ENCODE results near the gene EXOC2.
"Not testable (repeated sequence)": the region's sequence is repeated elsewhere in the genome, so short reads cannot be mapped to it uniquely, and the experiment has no call there.

The EXOC2 gene

GRCh38 chr6:701700-702479 lies 9.0 kb upstream of the EXOC2 start:
- no peaks in the 10 kb centered on the region for H3K4me1 ChIP-seq (ENCODE audit: control insufficient read depth in 5 of 5, insufficient read depth in 5 of 5, low read length in 5 of 5)
- H3K9ac ChIP-seq (ENCODE audit: low read length in 5 of 5), result no peak overlapping the region
- no peaks in the 10 kb centered on the region for H3K9me3 ChIP-seq (ENCODE audit: control insufficient read depth in 5 of 5, low read length in 5 of 5)
- H3K36me3 ChIP-seq (ENCODE audit: control insufficient read depth in 5 of 5, insufficient read depth in 5 of 5, low read length in 5 of 5), result no peaks in the 10 kb centered on the region
- H3K27ac ChIP-seq (ENCODE audit: low read depth, low read length), result no peak overlapping the region
- no peak overlapping the region for H3K4me3 ChIP-seq (ENCODE audit: low read depth in 1 of 5, low read length in 5 of 5)
- peaks cover 3 to 7% (median 3%) of the 10 kb centered on the region in 5 donors for H3K27me3 ChIP-seq (ENCODE audit: control insufficient read depth in 5 of 5, insufficient read depth in 4 of 5, low read length in 5 of 5)

DNA sequence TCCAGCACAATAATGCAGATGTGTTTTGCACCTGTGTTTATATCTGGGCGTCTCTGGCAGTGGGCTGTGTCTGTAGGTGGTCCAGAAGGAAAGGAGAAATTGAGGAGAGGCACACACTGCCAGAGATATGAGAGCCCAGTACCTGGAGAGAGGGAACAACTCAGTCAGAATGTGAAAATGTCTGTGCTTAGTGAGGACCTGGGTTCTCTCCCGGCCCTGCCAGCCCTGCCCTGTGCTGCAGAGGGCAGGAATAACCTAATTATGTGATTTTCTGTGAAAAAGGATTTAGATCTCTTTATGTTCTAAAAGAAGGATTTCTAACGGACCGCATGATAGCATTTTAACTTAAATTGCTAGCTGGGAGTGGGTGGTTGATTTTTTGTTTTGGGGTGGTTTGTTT lies 8.3 kb upstream of the EXOC2 start:
- Histone ChIP-seq H3K9me3 (ENCODE audit: control insufficient read depth in 5 of 5, low read length in 5 of 5) (no peaks in the 10 kb centered on the region), H3K36me3 (ENCODE audit: control insufficient read depth in 5 of 5, insufficient read depth in 5 of 5, low read length in 5 of 5) (no peaks in the 10 kb centered on the region), H3K4me3 (ENCODE audit: low read depth in 1 of 5, low read length in 5 of 5) (no peak overlapping the region), H3K27ac (ENCODE audit: low read depth, low read length) (no peak overlapping the region), H3K9ac (ENCODE audit: low read length in 5 of 5) (no peak overlapping the region), H3K27me3 (ENCODE audit: control insufficient read depth in 5 of 5, insufficient read depth in 4 of 5, low read length in 5 of 5) (peaks cover 0 to 4% (median 2%) of the 10 kb centered on the region in 5 donors), H3K4me1 (ENCODE audit: control insufficient read depth in 5 of 5, insufficient read depth in 5 of 5, low read length in 5 of 5) (no peaks in the 10 kb centered on the region)

DNA sequence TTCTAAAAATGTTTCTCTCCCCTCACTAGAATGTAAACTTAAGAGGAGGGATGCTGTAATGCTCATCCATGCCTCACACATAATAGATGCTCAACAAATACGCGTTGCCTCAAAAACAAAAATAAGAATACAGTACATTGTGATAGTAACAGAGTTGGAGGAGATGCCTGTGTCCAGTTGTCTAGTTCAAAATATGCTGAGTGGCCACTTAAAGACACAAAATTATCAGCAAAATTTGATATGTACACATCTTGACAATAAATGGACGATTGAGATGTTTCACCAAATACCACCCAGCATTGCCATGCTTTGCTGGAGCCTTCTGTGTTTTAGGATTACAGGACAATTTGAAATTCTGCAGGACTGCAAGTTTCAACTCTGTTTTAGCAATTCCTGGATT lies 7.6 kb upstream of the EXOC2 start:
- Histone ChIP-seq H3K4me1 (ENCODE audit: control insufficient read depth in 5 of 5, insufficient read depth in 5 of 5, low read length in 5 of 5) (no peaks in the 10 kb centered on the region), H3K27ac (ENCODE audit: low read depth, low read length) (no peak overlapping the region), H3K36me3 (ENCODE audit: control insufficient read depth in 5 of 5, insufficient read depth in 5 of 5, low read length in 5 of 5) (no peaks in the 10 kb centered on the region), H3K4me3 (ENCODE audit: low read depth in 1 of 5, low read length in 5 of 5) (no peak overlapping the region), H3K9me3 (ENCODE audit: control insufficient read depth in 5 of 5, low read length in 5 of 5) (no peaks in the 10 kb centered on the region), H3K9ac (ENCODE audit: low read length in 5 of 5) (no peak overlapping the region), H3K27me3 (ENCODE audit: control insufficient read depth in 5 of 5, insufficient read depth in 4 of 5, low read length in 5 of 5) (peaks cover 0 to 4% (median 2%) of the 10 kb centered on the region in 5 donors)

DNA sequence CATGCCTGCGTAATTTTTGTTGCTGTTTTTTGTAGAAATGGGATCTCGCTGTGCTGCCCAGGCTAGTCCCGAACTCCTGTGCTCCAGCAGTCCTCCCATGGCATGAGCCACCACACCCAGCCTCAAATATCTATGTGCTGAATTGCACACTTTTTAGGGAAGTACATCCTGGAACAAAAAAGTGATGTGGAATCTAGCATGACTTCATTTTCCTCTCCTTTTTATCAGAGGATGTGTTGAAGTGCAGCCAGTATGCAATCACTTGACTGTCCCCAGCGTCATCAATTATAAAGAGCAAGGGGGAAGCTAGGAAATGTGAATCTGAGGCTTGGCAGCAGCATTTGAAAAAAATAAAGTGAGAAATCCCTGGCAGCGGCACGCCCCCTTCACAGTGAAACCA lies 6.4 kb upstream of the EXOC2 start:
- H3K9ac ChIP-seq (ENCODE audit: low read length in 5 of 5), result no peak overlapping the region
- H3K27me3 ChIP-seq (ENCODE audit: control insufficient read depth in 5 of 5, insufficient read depth in 4 of 5, low read length in 5 of 5), result peaks cover 0 to 4% (median 2%) of the 10 kb centered on the region in 5 donors
- no peak overlapping the region for H3K4me3 ChIP-seq (ENCODE audit: low read depth in 1 of 5, low read length in 5 of 5)
- no peaks in the 10 kb centered on the region for H3K36me3 ChIP-seq (ENCODE audit: control insufficient read depth in 5 of 5, insufficient read depth in 5 of 5, low read length in 5 of 5)
- H3K4me1 ChIP-seq (ENCODE audit: control insufficient read depth in 5 of 5, insufficient read depth in 5 of 5, low read length in 5 of 5), result no peaks in the 10 kb centered on the region
- H3K27ac ChIP-seq (ENCODE audit: low read depth, low read length), result no peak overlapping the region
- no peaks in the 10 kb centered on the region for H3K9me3 ChIP-seq (ENCODE audit: control insufficient read depth in 5 of 5, low read length in 5 of 5)

DNA sequence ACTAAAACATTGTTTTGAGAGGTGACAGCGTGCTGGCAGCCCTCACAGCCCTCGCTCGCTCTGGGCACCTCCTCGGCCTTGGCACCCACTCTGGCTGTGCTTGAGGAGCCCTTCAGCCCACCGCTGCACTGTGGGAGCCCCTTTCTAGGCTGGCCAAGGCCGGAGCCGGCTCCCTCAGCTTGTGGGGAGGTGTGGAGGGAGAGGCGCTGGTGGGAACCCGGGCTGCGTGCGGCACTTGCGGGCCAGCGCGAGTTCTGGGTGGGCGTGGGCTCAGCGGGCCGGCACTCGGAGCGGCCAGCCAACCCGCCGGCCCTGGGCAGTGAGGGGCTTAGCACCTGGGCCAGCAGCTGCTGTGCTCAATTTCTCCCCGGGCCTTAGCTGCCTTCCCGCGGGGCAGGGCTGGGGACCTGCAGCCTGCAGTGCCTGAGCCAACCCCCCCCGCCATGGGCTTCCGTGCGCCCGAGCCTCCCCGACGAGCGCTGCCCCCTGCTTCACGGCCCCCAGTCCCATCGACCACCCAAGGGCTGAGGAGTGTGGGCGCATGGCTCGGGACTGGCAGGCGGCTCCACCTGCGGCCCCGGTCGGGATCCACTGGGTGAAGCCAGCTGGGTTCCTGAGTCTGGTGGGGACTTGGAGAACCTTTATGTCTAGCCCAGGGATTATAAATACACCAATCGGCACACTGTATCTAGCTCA lies 1.6 kb upstream of the EXOC2 start:
- H3K27ac ChIP-seq (ENCODE audit: low read depth, low read length); H3K36me3 ChIP-seq (ENCODE audit: control insufficient read depth in 5 of 5, insufficient read depth in 5 of 5, low read length in 5 of 5); H3K4me3 ChIP-seq (ENCODE audit: low read depth in 1 of 5, low read length in 5 of 5); H3K9me3 ChIP-seq (ENCODE audit: control insufficient read depth in 5 of 5, low read length in 5 of 5); H3K9ac ChIP-seq (ENCODE audit: low read length in 5 of 5); H3K27me3 ChIP-seq (ENCODE audit: control insufficient read depth in 5 of 5, insufficient read depth in 4 of 5, low read length in 5 of 5): not testable (repeated sequence)
- H3K4me1 ChIP-seq (ENCODE audit: control insufficient read depth in 5 of 5, insufficient read depth in 5 of 5, low read length in 5 of 5), result peaks cover 3 to 24% (median 18%) of the 10 kb centered on the region in 5 donors

- H3K27ac ChIP-seq (ENCODE audit: low read depth, low read length), result no peak overlapping the region
- H3K4me3 ChIP-seq (ENCODE audit: low read depth in 1 of 5, low read length in 5 of 5), result peak overlapping the region; percentile 89 to 99 (median 94)
- peaks cover 3 to 24% (median 18%) of the 10 kb centered on the region in 5 donors for H3K4me1 ChIP-seq (ENCODE audit: control insufficient read depth in 5 of 5, insufficient read depth in 5 of 5, low read length in 5 of 5)
- H3K36me3 ChIP-seq (ENCODE audit: control insufficient read depth in 5 of 5, insufficient read depth in 5 of 5, low read length in 5 of 5), result no peaks in the 10 kb centered on the region
- no peaks in the 10 kb centered on the region for H3K9me3 ChIP-seq (ENCODE audit: control insufficient read depth in 5 of 5, low read length in 5 of 5)
- H3K9ac ChIP-seq (ENCODE audit: low read length in 5 of 5), result peak overlapping the region in 1 of 5 donors; percentile 89
- H3K27me3 ChIP-seq (ENCODE audit: control insufficient read depth in 5 of 5, insufficient read depth in 4 of 5, low read length in 5 of 5), result peaks cover 0 to 4% (median under 1%) of the 10 kb centered on the region in 5 donors
These were observed 727 bp upstream of the EXOC2 start for GRCh38 chr6:693723-694009.

- Histone ChIP-seq H3K27ac (ENCODE audit: low read depth, low read length) (no peak overlapping the region), H3K27me3 (ENCODE audit: control insufficient read depth in 5 of 5, insufficient read depth in 4 of 5, low read length in 5 of 5) (no peaks in the 10 kb centered on the region), H3K4me1 (ENCODE audit: control insufficient read depth in 5 of 5, insufficient read depth in 5 of 5, low read length in 5 of 5) (peaks cover 3 to 24% (median 18%) of the 10 kb centered on the region in 5 donors), H3K4me3 (ENCODE audit: low read depth in 1 of 5, low read length in 5 of 5) (peak overlapping the region; percentile 93 to 99 (median 96)), H3K36me3 (ENCODE audit: control insufficient read depth in 5 of 5, insufficient read depth in 5 of 5, low read length in 5 of 5) (peaks cover 3 to 7% (median 4%) of the 10 kb centered on the region in 5 donors), H3K9ac (ENCODE audit: low read length in 5 of 5) (peak overlapping the region in 4 of 5 donors; percentile 77 to 89 (median 84)), H3K9me3 (ENCODE audit: control insufficient read depth in 5 of 5, low read length in 5 of 5) (no peaks in the 10 kb centered on the region)
These were observed 535 bp downstream of the EXOC2 start for GRCh38 chr6:692356-692851.

GRCh38 chr6:689223-689622 lies 3.7 kb downstream of the EXOC2 start:
- Histone ChIP-seq H3K36me3 (ENCODE audit: control insufficient read depth in 5 of 5, insufficient read depth in 5 of 5, low read length in 5 of 5) (peaks cover 3 to 7% (median 4%) of the 10 kb centered on the region in 5 donors), H3K9ac (ENCODE audit: low read length in 5 of 5) (no peak overlapping the region), H3K27ac (ENCODE audit: low read depth, low read length) (no peak overlapping the region), H3K4me1 (ENCODE audit: control insufficient read depth in 5 of 5, insufficient read depth in 5 of 5, low read length in 5 of 5) (peaks cover 3 to 27% (median 22%) of the 10 kb centered on the region in 5 donors), H3K4me3 (ENCODE audit: low read depth in 1 of 5, low read length in 5 of 5) (no peak overlapping the region), H3K9me3 (ENCODE audit: control insufficient read depth in 5 of 5, low read length in 5 of 5) (no peaks in the 10 kb centered on the region), H3K27me3 (ENCODE audit: control insufficient read depth in 5 of 5, insufficient read depth in 4 of 5, low read length in 5 of 5) (no peaks in the 10 kb centered on the region)

- no peak overlapping the region for H3K9ac ChIP-seq (ENCODE audit: low read length in 5 of 5)
- H3K27me3 ChIP-seq (ENCODE audit: control insufficient read depth in 5 of 5, insufficient read depth in 4 of 5, low read length in 5 of 5), result no peaks in the 10 kb centered on the region
- H3K36me3 ChIP-seq (ENCODE audit: control insufficient read depth in 5 of 5, insufficient read depth in 5 of 5, low read length in 5 of 5), result peaks cover 3 to 7% (median 4%) of the 10 kb centered on the region in 5 donors
- no peaks in the 10 kb centered on the region for H3K9me3 ChIP-seq (ENCODE audit: control insufficient read depth in 5 of 5, low read length in 5 of 5)
- H3K27ac ChIP-seq (ENCODE audit: low read depth, low read length), result no peak overlapping the region
- no peak overlapping the region for H3K4me3 ChIP-seq (ENCODE audit: low read depth in 1 of 5, low read length in 5 of 5)
- H3K4me1 ChIP-seq (ENCODE audit: control insufficient read depth in 5 of 5, insufficient read depth in 5 of 5, low read length in 5 of 5), result peaks cover 2 to 20% (median 15%) of the 10 kb centered on the region in 5 donors
These were observed 6.4 kb downstream of the EXOC2 start for GRCh38 chr6:686497-686896.
